ENCODE measurements around the gene APOA4.
"Not testable (repeated sequence)": the region's sequence is repeated elsewhere in the genome, so short reads cannot be mapped to it uniquely, and the experiment has no call there.

APOA4 gene

GRCh38 chr11:116829525-116830183 is 6.5 kb upstream of the APOA4 start, which contains the start of gene APOC3:
TSS of gene APOC3 (plus strand) at chr11:116829907. CDS start at chr11:116830583, 676 bp downstream.
- DNase-seq, result no peak

GRCh38 chr11:116828632-116829524 is 5.8 kb upstream of the APOA4 start:
- DNase-seq, result no peak

- DNase-seq, result no peak
Measured at GRCh38 chr11:116827461-116827860, 4.4 kb upstream of the APOA4 start.

- DNase-seq, result no peak
Measured at GRCh38 chr11:116826751-116827431, 3.8 kb upstream of the APOA4 start.

- no peak for DNase-seq
Measured at GRCh38 chr11:116825854-116826750, 3.0 kb upstream of the APOA4 start.

GRCh38 chr11:116825434-116825833 is 2.3 kb upstream of the APOA4 start:
- DNase-seq, result no peak

- DNase-seq, result no peak
Measured at GRCh38 chr11:116822575-116822974, 529 bp downstream of the APOA4 start.

GRCh38 chr11:116821050-116821918 is 1.8 kb downstream of the APOA4 start:
- DNase-seq, result no peak

GRCh38 chr11:116819049-116819448 is 4.1 kb downstream of the APOA4 start:
- DNase-seq, result no peak

- DNase-seq, result no peak
Measured at GRCh38 chr11:116814502-116814901, 8.6 kb downstream of the APOA4 start.

GRCh38 chr11:116813781-116814471 is 9.2 kb downstream of the APOA4 start:
- DNase-seq, result no peak

GRCh38 chr11:116813170-116813569 is 9.9 kb downstream of the APOA4 start:
- DNase-seq, result no peak

- DNase-seq, result no peak
Measured at GRCh38 chr11:116812109-116812508, 11.0 kb downstream of the APOA4 start.

- DNase-seq, result no peak
Measured at GRCh38 chr11:116811194-116811593, 11.9 kb downstream of the APOA4 start.

GRCh38 chr11:116808262-116809175 is 14.6 kb downstream of the APOA4 start:
- no peak for DNase-seq

GRCh38 chr11:116807601-116808261 is 15.4 kb downstream of the APOA4 start:
- DNase-seq, result no peak

GRCh38 chr11:116804001-116804400 is 19.1 kb downstream of the APOA4 start:
- DNase-seq, result no peak

GRCh38 chr11:116801662-116802061 is 21.4 kb downstream of the APOA4 start:
- not testable (repeated sequence) for DNase-seq

GRCh38 chr11:116800610-116801009 is 22.5 kb downstream of the APOA4 start:
- DNase-seq, result no peak

Measured in activated T-cell treated with anti-CD3 and anti-CD28 coated beads for 4 hours (primary cell).